Smooth muscle cell (in vitro differentiated cells): Measurements from ENCODE around the gene MLEC. TPM values are rescaled to one million over a fixed set of nuclear protein-coding genes. Genes with fewer than 3 reads are reported as not detected.

Experiments used
- DNase-seq: peaks from one replicate; lab custom pipeline; 2025; ENCODE audit not compliant: unreplicated experiment; lab: John Stamatoyannopoulos, UW
- H2AFZ ChIP-seq: fragments of 200-600 bp; sonication (generic); 2 replicates; pipeline ENCODE4 v1.6.0; 2016; ENCODE audit warnings: antibody characterized with exemption, low read depth, mild to moderate bottlenecking
- H3F3A ChIP-seq: fragments of 200-600 bp; sonication (generic); 2 replicates; pipeline ENCODE4 v1.6.0; 2017; ENCODE audit warnings: antibody characterized with exemption, low read depth
- H3K27ac ChIP-seq: fragments of 200-600 bp; sonication (generic); 2 replicates; pipeline ENCODE4 v1.5.1; 2016; ENCODE audit warnings: low read depth, mild to moderate bottlenecking
- H3K27me3 ChIP-seq: fragments of 200-600 bp; sonication (generic); 2 replicates; pipeline ENCODE4 v1.6.1; 2016; ENCODE audit warnings: low read depth, mild to moderate bottlenecking
- H3K36me3 ChIP-seq: fragments of 200-600 bp; sonication (generic); 2 replicates; pipeline ENCODE4 v1.5.1; 2016; ENCODE audit warnings: low read depth
- H3K4me1 ChIP-seq: fragments of 200-600 bp; sonication (generic); 2 replicates; pipeline ENCODE4 v1.5.1; 2016; ENCODE audit warnings: low read depth
- H3K4me2 ChIP-seq: fragments of 200-600 bp; sonication (generic); 2 replicates; pipeline ENCODE4 v1.6.0; 2016; ENCODE audit warnings: mild to moderate bottlenecking
- H3K4me3 ChIP-seq: fragments of 200-600 bp; sonication (generic); 2 replicates; pipeline ENCODE4 v1.5.1; 2016; ENCODE audit warnings: mild to moderate bottlenecking
- H3K79me2 ChIP-seq: fragments of 200-600 bp; sonication (generic); 2 replicates; pipeline ENCODE4 v1.6.0; 2016; ENCODE audit warnings: low read depth, mild to moderate bottlenecking
- H3K9ac ChIP-seq: fragments of 200-600 bp; sonication (generic); 2 replicates; pipeline ENCODE4 v1.6.0; 2016; ENCODE audit warnings: low read depth
- H3K9me3 ChIP-seq: fragments of 200-600 bp; sonication (generic); replicated peaks from 2 replicates; pipeline ENCODE4 v1.5.1; 2016; ENCODE audit warnings: low read depth
- H4K20me1 ChIP-seq: fragments of 200-600 bp; sonication (generic); 2 replicates; pipeline ENCODE4 v1.6.0; 2016; ENCODE audit warnings: low read depth
- CTCF ChIP-seq: fragments of 200-600 bp; sonication (generic); IDR thresholded peaks from 2 replicates; pipeline ENCODE4 v1.5.1; 2017; ENCODE audit warnings: borderline replicate concordance, mild to moderate bottlenecking, antibody characterized with exemption; ENCODE audit not compliant: insufficient read depth, poor library complexity, severe bottlenecking
- WGBS: methylation state at CpG from one replicate; pipeline ENCODE4 v1.1.7; 2016; ENCODE audit warnings: low lambda C conversion rate; 5-methylcytosine and 5-hydroxymethylcytosine counted together
- polyA plus RNA-seq: library from polyadenylated mRNA; unstranded; fragments of >200 nt; fragmentation: Nextera tagmentation; extraction: Ambion mirVana; gene quantifications from 2 replicates; pipeline ENCODE4 v1.2.1, GENCODE V29; 2016
- total RNA-seq: library from RNA; depleted of rRNA; stranded (reverse); fragments of >200 nt; gene quantifications from 2 replicates; pipeline ENCODE4 v1.2.3, GENCODE V29; 2014

Gene MLEC
- total and polyA plus RNA-seq, 2 experiments from 2014 or later: 70.7 to 230 TPM

GRCh38 chr12:120700886-120701285 is 13.9 kb downstream of the MLEC start:
- H3K4me1 ChIP-seq: no peaks in the 10 kb centered on the region
- no peak overlapping the region for H3K9ac ChIP-seq
- no peak overlapping the region for H3K4me2 ChIP-seq
- no peak overlapping the region for H2AFZ ChIP-seq
- no peaks in the 10 kb centered on the region for H3K79me2 ChIP-seq
- no peaks in the 10 kb centered on the region for H3K9me3 ChIP-seq
- 98% methylated on average over 5 of the region's 5 CpGs for WGBS
- no peak overlapping the region for H3K4me3 ChIP-seq
- H3K27me3 ChIP-seq: no peaks in the 10 kb centered on the region
- H4K20me1 ChIP-seq: peaks cover 31% of the 10 kb centered on the region
- H3K27ac ChIP-seq: no peak overlapping the region
- H3F3A ChIP-seq: no peaks in the 10 kb centered on the region
- DNase-seq: no peak
- TF ChIP-seq CTCF: no peak
- peaks cover 10% of the 10 kb centered on the region for H3K36me3 ChIP-seq

- H3K36me3 ChIP-seq: peaks cover 6% of the 10 kb centered on the region
- no peak for DNase-seq
Measured at GRCh38 chr12:120702637-120703036, 15.7 kb downstream of the MLEC start.

GRCh38 chr12:120703311-120703942 is 16.5 kb downstream of the MLEC start:
- TF ChIP-seq CTCF: no peak
- Histone ChIP-seq H3K27me3 (no peaks in the 10 kb centered on the region), H3K9me3 (no peaks in the 10 kb centered on the region), H3K79me2 (no peaks in the 10 kb centered on the region), H4K20me1 (peaks cover 18% of the 10 kb centered on the region), H2AFZ (no peak overlapping the region), H3K4me1 (no peaks in the 10 kb centered on the region), H3K4me2 (no peak overlapping the region), H3K4me3 (no peak overlapping the region), H3K27ac (no peak overlapping the region), H3K36me3 (peaks cover 6% of the 10 kb centered on the region), H3F3A (no peaks in the 10 kb centered on the region), H3K9ac (no peak overlapping the region)
- WGBS: 93% methylated on average over 11 of the region's 11 CpGs
- DNase-seq: no peak

More at GRCh38 chr12:120702637-120703036, 15.7 kb downstream of the MLEC start:
- Histone ChIP-seq H3K9ac (no peak overlapping the region), H3F3A (no peaks in the 10 kb centered on the region), H2AFZ (no peak overlapping the region), H3K4me1 (no peaks in the 10 kb centered on the region), H4K20me1 (peaks cover 25% of the 10 kb centered on the region), H3K4me3 (no peak overlapping the region), H3K27ac (no peak overlapping the region), H3K9me3 (no peaks in the 10 kb centered on the region), H3K4me2 (no peak overlapping the region), H3K79me2 (no peaks in the 10 kb centered on the region), H3K27me3 (no peaks in the 10 kb centered on the region)
- WGBS: 100% methylated on average over 1 of the region's 1 CpG
- TF ChIP-seq CTCF: no peak

- Histone ChIP-seq H3K27me3 (no peaks in the 10 kb centered on the region), H3K4me2 (no peak overlapping the region), H3K79me2 (peaks cover 3% of the 10 kb centered on the region), H3K36me3 (peaks cover 5% of the 10 kb centered on the region), H3K4me3 (no peak overlapping the region), H3K4me1 (peaks cover 6% of the 10 kb centered on the region), H2AFZ (no peak overlapping the region), H3K9me3 (no peaks in the 10 kb centered on the region), H3K9ac (no peak overlapping the region), H3K27ac (no peak overlapping the region), H4K20me1 (no peaks in the 10 kb centered on the region), H3F3A (peaks cover 4% of the 10 kb centered on the region)
- no peak for DNase-seq
- TF ChIP-seq CTCF: no peak
- 90% methylated on average over 1 of the region's 1 CpG for WGBS
Measured at GRCh38 chr12:120705618-120706017, 18.7 kb downstream of the MLEC start.
